Vagina (tissue), 2 donors: ENCODE results near the gene NEDD8. TPM values are rescaled to one million over a fixed set of nuclear protein-coding genes. Genes with fewer than 3 reads are reported as not detected.

Source experiments
- DNase-seq, 2 donors: peaks; one replicate each; pipeline ENCODE4 v3.0.0-alpha.2; 2017; ENCODE audit errors: extremely low spot score in 2 of 2
- H3K27ac ChIP-seq: fragments of 200-600 bp; sonication (generic); one replicate; pipeline ENCODE4 v1.5.1; 2019
- H3K27me3 ChIP-seq: fragments of 200-600 bp; sonication (generic); one replicate; pipeline ENCODE4 v1.5.1; 2019
- H3K36me3 ChIP-seq, 2 donors: fragments of 200-600 bp; sonication (generic); one replicate each; pipeline ENCODE4 v1.5.1; 2017 to 2019
- H3K4me1 ChIP-seq: fragments of 200-600 bp; sonication (generic); one replicate; pipeline ENCODE4 v1.5.1; 2019
- H3K4me3 ChIP-seq, 2 donors: fragments of 200-600 bp; sonication (generic); 1 replicate in 1 of 2; 2 replicates in 1 of 2; pipeline ENCODE4 v1.5.1; 2016 to 2019
- H3K9me3 ChIP-seq: fragments of 200-600 bp; sonication (generic); one replicate; pipeline ENCODE4 v1.5.1; 2019
- POLR2A ChIP-seq, 2 donors: fragments of 450-650 bp; IDR thresholded peaks; one replicate each; pipeline ENCODE4 v1.6.1; 2017; ENCODE audit warnings: antibody characterized with exemption in 2 of 2, mild to moderate bottlenecking in 2 of 2, moderate library complexity in 2 of 2
- POLR2AphosphoS5 ChIP-seq, 2 donors: sonication (generic); formaldehyde crosslinking; IDR thresholded peaks; one replicate each; pipeline ENCODE4 v1.9.0; 2017; ENCODE audit warnings: antibody characterized with exemption in 2 of 2, mild to moderate bottlenecking in 2 of 2, low read depth in 1 of 2; ENCODE audit not compliant: insufficient read depth in 1 of 2
- intact Hi-C: fragments of 100-400 bp; cut with DNase I; formaldehyde crosslinking; loops from one replicate; pipeline ENCODE4 v1.15.1; 2023
- total RNA-seq: library from RNA; depleted of rRNA; stranded (reverse); fragments of >200 nt; gene quantifications from one replicate; pipeline ENCODE4 v1.2.3, GENCODE V29; 2016
- TF ChIP-seq, protein P1 (sequence below), 3 experiments: fragments of 450-650 bp in 2 of 3; fragments of 200-600 bp in 1 of 3; sonication (generic) in 1 of 3; IDR thresholded peaks; one replicate each; pipeline ENCODE4 v1.5.1; 2017 to 2019; ENCODE audit warnings: antibody characterized with exemption in 3 of 3, mild to moderate bottlenecking in 2 of 3, moderate library complexity in 2 of 3

NEDD8 gene
- total RNA-seq, 1 donor from 2014 or later = 140 TPM

- TF ChIP-seq, protein P1, sequence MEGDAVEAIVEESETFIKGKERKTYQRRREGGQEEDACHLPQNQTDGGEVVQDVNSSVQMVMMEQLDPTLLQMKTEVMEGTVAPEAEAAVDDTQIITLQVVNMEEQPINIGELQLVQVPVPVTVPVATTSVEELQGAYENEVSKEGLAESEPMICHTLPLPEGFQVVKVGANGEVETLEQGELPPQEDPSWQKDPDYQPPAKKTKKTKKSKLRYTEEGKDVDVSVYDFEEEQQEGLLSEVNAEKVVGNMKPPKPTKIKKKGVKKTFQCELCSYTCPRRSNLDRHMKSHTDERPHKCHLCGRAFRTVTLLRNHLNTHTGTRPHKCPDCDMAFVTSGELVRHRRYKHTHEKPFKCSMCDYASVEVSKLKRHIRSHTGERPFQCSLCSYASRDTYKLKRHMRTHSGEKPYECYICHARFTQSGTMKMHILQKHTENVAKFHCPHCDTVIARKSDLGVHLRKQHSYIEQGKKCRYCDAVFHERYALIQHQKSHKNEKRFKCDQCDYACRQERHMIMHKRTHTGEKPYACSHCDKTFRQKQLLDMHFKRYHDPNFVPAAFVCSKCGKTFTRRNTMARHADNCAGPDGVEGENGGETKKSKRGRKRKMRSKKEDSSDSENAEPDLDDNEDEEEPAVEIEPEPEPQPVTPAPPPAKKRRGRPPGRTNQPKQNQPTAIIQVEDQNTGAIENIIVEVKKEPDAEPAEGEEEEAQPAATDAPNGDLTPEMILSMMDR (IDR thresholded peaks at IDR 0.05) = no peak
- no peak for TF ChIP-seq POLR2A (IDR thresholded peaks at IDR 0.05)
- no peak for TF ChIP-seq POLR2AphosphoS5 (IDR thresholded peaks at IDR 0.05; ENCODE audit: insufficient read depth in 1 of 2, low read depth in 1 of 2)
- Histone ChIP-seq H3K4me1 (peaks cover 3% of the 10 kb centered on the region), H3K4me3 (no peak overlapping the region), H3K27ac (no peak overlapping the region), H3K27me3 (no peaks in the 10 kb centered on the region), H3K36me3 (no peaks in the 10 kb centered on the region), H3K9me3 (no peaks in the 10 kb centered on the region)
- DNase-seq = no peak
- intact Hi-C loops = no loop called here
These were observed 21.8 kb upstream of the NEDD8 start for GRCh38 chr14:24253936-24254335.

DNA sequence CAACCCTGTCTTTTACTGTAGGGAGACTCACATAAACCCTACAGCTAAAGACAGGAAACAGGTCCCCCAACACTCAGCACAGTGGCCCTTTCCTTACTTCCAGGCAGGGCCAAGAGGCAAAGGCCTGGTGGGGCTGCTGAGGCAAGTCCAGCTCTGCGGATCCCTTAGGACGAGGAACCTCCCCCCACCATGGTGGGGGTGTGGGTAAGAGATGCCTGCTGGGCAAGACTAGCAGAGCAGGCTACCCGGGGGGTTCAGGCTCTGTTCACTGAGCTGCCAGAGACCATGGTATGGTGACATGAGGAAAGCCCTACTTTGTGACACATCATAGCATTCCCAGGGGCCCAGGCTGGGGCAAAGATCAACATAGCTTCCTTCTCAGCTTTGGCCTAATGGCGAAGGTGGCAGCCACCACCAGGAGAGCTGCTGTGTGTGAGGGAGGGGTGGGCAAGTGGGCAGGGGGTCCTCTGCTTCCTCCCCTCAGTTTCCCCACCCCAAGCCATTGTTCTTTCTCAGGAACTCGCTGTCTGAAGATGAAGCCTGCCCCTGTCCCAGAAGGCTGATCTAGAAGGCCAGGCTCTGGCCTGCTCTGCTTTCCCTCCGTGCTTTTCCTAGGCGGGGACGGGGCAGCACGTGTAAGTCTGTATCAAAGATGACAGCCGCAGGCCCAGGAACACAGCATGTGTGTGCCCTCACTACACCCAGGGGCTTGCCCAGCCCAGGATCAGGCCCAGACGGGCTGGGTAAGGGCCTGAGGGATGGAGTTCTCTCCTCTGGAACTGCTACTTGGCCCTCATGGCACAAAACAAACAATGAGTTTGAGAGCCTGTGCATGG, 20.3 kb upstream of the NEDD8 start:
- H3K4me1 ChIP-seq = no peaks in the 10 kb centered on the region
- no peak overlapping the region for H3K4me3 ChIP-seq
- TF ChIP-seq, protein P1 (IDR thresholded peaks at IDR 0.05) = no peak
- TF ChIP-seq POLR2A (IDR thresholded peaks at IDR 0.05) (no peak), POLR2AphosphoS5 (IDR thresholded peaks at IDR 0.05; ENCODE audit: insufficient read depth in 1 of 2, low read depth in 1 of 2) (no peak)
- H3K27ac ChIP-seq = no peak overlapping the region
- no peaks in the 10 kb centered on the region for H3K36me3 ChIP-seq
- intact Hi-C loops = no loop called here
- H3K9me3 ChIP-seq = no peaks in the 10 kb centered on the region
- H3K27me3 ChIP-seq = no peaks in the 10 kb centered on the region
- no peak for DNase-seq

GRCh38 chr14:24251880-24252288, 19.7 kb upstream of the NEDD8 start:
- H3K27ac ChIP-seq = no peak overlapping the region
- no peaks in the 10 kb centered on the region for H3K36me3 ChIP-seq
- H3K27me3 ChIP-seq = no peaks in the 10 kb centered on the region
- intact Hi-C loops = no loop called here
- no peaks in the 10 kb centered on the region for H3K9me3 ChIP-seq
- H3K4me3 ChIP-seq = no peak overlapping the region
- no peak for DNase-seq
- TF ChIP-seq POLR2A (IDR thresholded peaks at IDR 0.05) (no peak), POLR2AphosphoS5 (IDR thresholded peaks at IDR 0.05; ENCODE audit: insufficient read depth in 1 of 2, low read depth in 1 of 2) (no peak)
- TF ChIP-seq, protein P1 (IDR thresholded peaks at IDR 0.05) = no peak
- H3K4me1 ChIP-seq = no peaks in the 10 kb centered on the region

GRCh38 chr14:24250354-24250753, 18.2 kb upstream of the NEDD8 start:
- Histone ChIP-seq H3K27ac (no peak overlapping the region), H3K4me1 (no peaks in the 10 kb centered on the region), H3K4me3 (no peak overlapping the region), H3K27me3 (no peaks in the 10 kb centered on the region), H3K9me3 (no peaks in the 10 kb centered on the region), H3K36me3 (no peaks in the 10 kb centered on the region)
- DNase-seq = no peak
- TF ChIP-seq POLR2A (IDR thresholded peaks at IDR 0.05) = no peak
- TF ChIP-seq, protein P1 (IDR thresholded peaks at IDR 0.05) = no peak
- TF ChIP-seq POLR2AphosphoS5 (IDR thresholded peaks at IDR 0.05; ENCODE audit: insufficient read depth in 1 of 2, low read depth in 1 of 2) = no peak
- intact Hi-C loops = no loop called here
